Chondrocyte (in vitro differentiated cells): Measurements from ENCODE around the gene PIK3R6. TPM values are rescaled to one million over a fixed set of nuclear protein-coding genes. Genes with fewer than 3 reads are reported as not detected.
"Not testable (repeated sequence)": the region's sequence is repeated elsewhere in the genome, so short reads cannot be mapped to it uniquely, and the experiment has no call there.

Experiments
- DNase-seq: peaks from one replicate; pipeline ENCODE4 v3.0.0; 2021; ENCODE audit warnings: mixed read lengths, low spot score
- H3K27ac Mint-ChIP-seq: one replicate; pipeline ENCODE4 v1.8.0; 2021; ENCODE audit warnings: mild to moderate bottlenecking, moderate library complexity, mixed read lengths; ENCODE audit not compliant: unreplicated experiment
- H3K27me3 Mint-ChIP-seq: 2 replicates; pipeline ENCODE4 v1.8.0; 2021; ENCODE audit warnings: low read depth, mixed read lengths
- H3K36me3 Mint-ChIP-seq: 2 replicates; pipeline ENCODE4 v1.8.0; 2021; ENCODE audit warnings: low read depth, mixed read lengths
- H3K4me1 Mint-ChIP-seq: 2 replicates; pipeline ENCODE4 v1.8.0; 2021; ENCODE audit warnings: low read depth, mild to moderate bottlenecking, mixed read lengths
- H3K4me3 Mint-ChIP-seq: one replicate; pipeline ENCODE4 v1.8.0; 2021; ENCODE audit warnings: mild to moderate bottlenecking, moderate library complexity, mixed read lengths; ENCODE audit not compliant: unreplicated experiment
- H3K9me3 Mint-ChIP-seq: 2 replicates; pipeline ENCODE4 v1.8.0; 2021; ENCODE audit warnings: low read depth, mixed read lengths
- total RNA-seq: library from RNA; stranded (reverse); gene quantifications from 3 replicates; pipeline ENCODE4 v1.2.1, GENCODE V29; 2021
- TF ChIP-seq, protein P1 (sequence below): fragments of 200-600 bp; sonication (generic); IDR thresholded peaks from 2 replicates; pipeline ENCODE4 v1.5.0; 2021; ENCODE audit warnings: antibody characterized with exemption, mild to moderate bottlenecking, moderate library complexity

PIK3R6 gene
- total RNA-seq, 1 donor from 2014 or later: not detected

DNA sequence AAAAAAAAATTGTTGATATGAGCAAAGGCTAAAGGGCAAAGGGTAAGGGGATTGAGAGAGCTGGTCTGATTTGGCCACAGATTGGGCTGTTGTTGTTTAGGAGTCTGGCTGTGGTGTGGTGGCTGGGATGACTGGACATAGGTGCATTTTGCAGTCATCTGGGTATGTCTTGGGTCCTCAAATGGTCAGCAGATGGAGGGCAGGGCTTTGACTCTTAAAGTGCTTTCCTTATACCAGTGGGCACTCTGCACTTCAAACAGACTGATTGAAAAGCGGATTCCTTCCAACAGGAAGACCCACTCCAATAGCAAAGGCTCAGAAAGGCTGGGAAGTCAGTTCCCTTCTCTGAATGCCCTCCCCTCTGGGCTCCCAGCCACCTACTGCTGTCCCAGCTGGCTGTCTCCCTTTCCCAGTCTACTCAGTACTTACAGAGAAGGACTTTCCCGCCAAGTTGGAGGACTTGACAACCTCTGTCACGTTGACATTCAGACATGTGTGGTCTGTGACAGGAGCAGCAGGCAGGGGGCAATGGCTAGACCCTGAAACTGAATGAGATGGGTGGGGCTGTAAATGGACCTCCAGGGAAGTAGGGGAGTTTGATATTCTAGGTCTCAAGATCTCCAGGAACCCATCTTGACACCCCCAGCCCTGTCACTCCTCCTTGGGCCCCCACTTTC is 48.7 kb downstream of the PIK3R6 start:
- TF ChIP-seq, protein P1, sequence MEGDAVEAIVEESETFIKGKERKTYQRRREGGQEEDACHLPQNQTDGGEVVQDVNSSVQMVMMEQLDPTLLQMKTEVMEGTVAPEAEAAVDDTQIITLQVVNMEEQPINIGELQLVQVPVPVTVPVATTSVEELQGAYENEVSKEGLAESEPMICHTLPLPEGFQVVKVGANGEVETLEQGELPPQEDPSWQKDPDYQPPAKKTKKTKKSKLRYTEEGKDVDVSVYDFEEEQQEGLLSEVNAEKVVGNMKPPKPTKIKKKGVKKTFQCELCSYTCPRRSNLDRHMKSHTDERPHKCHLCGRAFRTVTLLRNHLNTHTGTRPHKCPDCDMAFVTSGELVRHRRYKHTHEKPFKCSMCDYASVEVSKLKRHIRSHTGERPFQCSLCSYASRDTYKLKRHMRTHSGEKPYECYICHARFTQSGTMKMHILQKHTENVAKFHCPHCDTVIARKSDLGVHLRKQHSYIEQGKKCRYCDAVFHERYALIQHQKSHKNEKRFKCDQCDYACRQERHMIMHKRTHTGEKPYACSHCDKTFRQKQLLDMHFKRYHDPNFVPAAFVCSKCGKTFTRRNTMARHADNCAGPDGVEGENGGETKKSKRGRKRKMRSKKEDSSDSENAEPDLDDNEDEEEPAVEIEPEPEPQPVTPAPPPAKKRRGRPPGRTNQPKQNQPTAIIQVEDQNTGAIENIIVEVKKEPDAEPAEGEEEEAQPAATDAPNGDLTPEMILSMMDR: no peak
- Mint-ChIP-seq H3K27ac (no peak overlapping the region), H3K27me3 (peaks cover 45% of the 10 kb centered on the region), H3K4me3 (no peak overlapping the region), H3K9me3 (peaks cover 7% of the 10 kb centered on the region), H3K36me3 (peaks cover 2% of the 10 kb centered on the region), H3K4me1 (no peaks in the 10 kb centered on the region)
- no peak for DNase-seq

DNA sequence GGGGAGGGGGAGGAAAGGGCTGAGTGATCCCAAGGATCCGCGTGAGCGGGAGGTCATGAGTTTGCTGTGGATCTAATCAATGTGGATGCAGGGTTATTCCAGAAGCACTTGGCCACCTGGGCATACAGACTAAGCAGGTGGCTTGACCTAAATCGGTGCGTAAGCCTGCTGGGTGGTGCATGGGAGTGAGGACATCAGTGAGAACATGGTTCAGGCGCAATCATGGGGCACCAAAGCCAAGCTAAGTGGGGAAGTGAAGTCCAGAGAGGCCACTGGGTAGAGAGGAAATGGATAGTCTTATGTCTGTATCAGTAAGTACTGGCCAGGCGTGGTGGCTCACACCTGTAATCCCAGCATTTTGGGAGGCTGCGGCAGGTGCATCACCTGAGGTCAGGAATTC is 49.4 kb downstream of the PIK3R6 start:
- Mint-ChIP-seq H3K27ac (no peak overlapping the region), H3K36me3 (peaks cover 4% of the 10 kb centered on the region), H3K4me3 (no peak overlapping the region), H3K4me1 (no peaks in the 10 kb centered on the region), H3K9me3 (peaks cover 12% of the 10 kb centered on the region), H3K27me3 (peaks cover 48% of the 10 kb centered on the region)
- no peak for DNase-seq
- TF ChIP-seq, protein P1: no peak

DNA sequence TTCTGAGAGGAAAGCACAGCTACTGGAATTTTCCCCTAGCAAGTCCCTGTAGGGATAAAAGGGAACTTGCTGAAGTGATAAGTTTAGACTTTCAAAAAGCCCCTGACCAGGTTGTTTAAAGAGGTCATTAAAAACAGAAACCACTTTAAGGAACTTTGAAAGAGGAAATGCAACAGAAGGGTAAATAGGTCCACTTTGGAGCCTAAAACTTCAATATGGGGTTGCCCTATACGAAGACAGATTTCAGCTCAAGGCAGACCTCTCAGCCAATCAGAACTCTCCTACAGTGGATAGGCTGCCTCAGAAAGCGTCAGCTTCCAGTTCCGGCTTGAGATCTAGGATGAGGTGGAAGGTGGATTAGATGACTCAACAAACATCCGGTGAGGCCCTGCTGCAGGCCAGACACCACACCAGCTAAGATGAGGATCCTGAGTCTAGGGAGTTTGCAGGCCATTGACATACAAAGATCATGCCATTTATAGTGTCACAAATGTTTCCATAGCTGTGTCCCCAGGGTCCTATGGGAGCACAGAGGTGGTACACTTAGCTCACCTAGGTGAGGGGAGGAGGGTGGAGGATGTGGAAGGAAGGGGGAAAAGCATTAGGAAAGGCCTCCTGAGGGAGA is 60.4 kb downstream of the PIK3R6 start:
- peaks cover 14% of the 10 kb centered on the region for H3K27me3 Mint-ChIP-seq
- H3K27ac Mint-ChIP-seq: no peak overlapping the region
- H3K4me1 Mint-ChIP-seq: peaks cover 5% of the 10 kb centered on the region
- TF ChIP-seq, protein P1: no peak
- peaks cover 10% of the 10 kb centered on the region for H3K36me3 Mint-ChIP-seq
- no peak for DNase-seq
- H3K4me3 Mint-ChIP-seq: no peak overlapping the region
- peaks cover 22% of the 10 kb centered on the region for H3K9me3 Mint-ChIP-seq

DNA sequence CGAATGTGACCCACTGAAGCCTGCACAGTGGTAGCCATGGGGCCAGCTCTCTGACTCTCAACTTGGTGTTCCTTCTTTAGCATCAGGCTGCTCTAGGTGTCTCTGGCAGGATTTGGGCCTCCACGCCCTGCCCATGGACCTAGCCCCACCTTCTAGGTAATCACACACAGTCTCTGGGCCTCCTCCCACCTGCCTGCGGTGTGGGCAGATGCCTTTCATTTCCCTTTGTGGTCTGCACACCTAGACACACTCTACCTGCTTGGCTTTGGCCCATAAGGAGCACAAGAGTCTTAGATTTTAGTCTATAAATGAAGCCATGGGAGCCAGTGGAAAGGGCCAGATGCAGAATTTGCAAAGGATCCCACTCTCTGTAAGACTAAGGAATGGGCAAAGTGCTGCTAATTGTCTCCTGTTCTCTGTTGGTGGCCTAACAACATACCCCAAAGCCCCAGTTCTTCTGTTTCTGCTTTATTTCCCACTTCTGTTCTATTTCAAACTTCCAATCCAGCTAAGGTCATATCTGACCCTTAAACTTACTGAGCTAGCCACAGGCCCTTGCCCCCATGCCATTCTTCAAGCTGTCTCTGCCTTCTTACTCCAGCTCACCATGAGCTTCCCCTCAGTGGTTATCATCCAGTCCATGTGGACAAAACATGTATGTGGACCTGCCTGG is 61.1 kb downstream of the PIK3R6 start:
- DNase-seq: no peak
- Mint-ChIP-seq H3K27ac (no peak overlapping the region), H3K27me3 (peaks cover 8% of the 10 kb centered on the region), H3K4me1 (peaks cover 5% of the 10 kb centered on the region), H3K36me3 (peaks cover 9% of the 10 kb centered on the region), H3K4me3 (no peak overlapping the region), H3K9me3 (peaks cover 17% of the 10 kb centered on the region)
- TF ChIP-seq, protein P1: no peak

DNA sequence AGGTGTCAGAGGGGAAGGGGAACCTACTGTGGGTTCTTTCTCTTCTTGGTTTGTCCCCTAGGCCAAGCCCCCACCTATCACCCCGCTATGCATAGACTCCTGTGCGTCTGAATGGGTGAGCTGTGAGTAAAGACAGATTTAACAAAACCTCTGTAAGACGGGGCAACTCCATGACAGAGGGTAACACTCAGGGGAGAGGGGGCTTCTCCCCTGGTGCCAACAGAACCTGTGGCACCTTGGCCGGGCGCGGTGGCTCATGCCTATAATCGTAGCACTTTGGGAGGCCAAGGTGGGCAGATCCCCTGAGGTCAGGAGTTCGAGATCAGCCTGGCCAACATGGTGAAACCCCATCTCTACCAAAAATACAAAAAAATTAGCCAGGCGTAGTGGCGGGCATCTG is 62.1 kb downstream of the PIK3R6 start:
- not testable (repeated sequence) for H3K36me3 Mint-ChIP-seq, H3K4me1 Mint-ChIP-seq, H3K4me3 Mint-ChIP-seq, H3K27ac Mint-ChIP-seq, DNase-seq, H3K27me3 Mint-ChIP-seq
- H3K9me3 Mint-ChIP-seq: peaks cover 16% of the 10 kb centered on the region
